HCT116 (cell line): ENCODE results near the gene ZDHHC18. TPM values are rescaled to one million over a fixed set of nuclear protein-coding genes. Genes with fewer than 3 reads are reported as not detected.

Experiments used
- ATAC-seq: fragments of 200-7000 bp; cut with Tn5 transposase; 2 replicates; pipeline ENCODE4 v1.9.1; 2020; ENCODE audit warnings: mild to moderate bottlenecking, moderate library complexity
- BruUV-seq: library from RNA; stranded (reverse); fragments of 400-500 nt; replicated peaks from 2 replicates; lab custom pipeline; 2021; lab: Mats Ljungman, UMichigan
- CTCF ChIA-PET: fragments of 300-600 bp; sonication (Branson Sonifier 250); formaldehyde crosslinking; loops from one replicate; lab custom pipeline; 2021; ENCODE audit warnings: antibody characterized with exemption; lab: Charles Lee
- POLR2A ChIA-PET: fragments of 300-600, 350-600 bp; sonication (Branson Sonifier 250); formaldehyde crosslinking; loops from one replicate; lab custom pipeline; 2021; ENCODE audit warnings: antibody characterized with exemption; lab: Charles Lee
- RAD21 ChIA-PET, 2 experiments: fragments of 300-600 bp; sonication (Branson Sonifier 250); formaldehyde crosslinking; loops; one replicate each; lab custom pipeline; 2023; ENCODE audit warnings: low total read pairs in 2 of 2; ENCODE audit not compliant: uncharacterized antibody in 2 of 2, unreplicated experiment in 2 of 2, low non-redundant PET in 1 of 2; lab: Charles Lee
- DNase-seq: peaks from one replicate; pipeline ENCODE4 v3.0.0-alpha.2; 2010; ENCODE audit warnings: low read depth, low spot score
- H2AFZ ChIP-seq: fragments of 200-600 bp; shearing (Covaris generic), sonication (generic); 2 replicates; pipeline ENCODE4 v1.6.1; 2017; ENCODE audit warnings: low read depth, mixed run types, mixed read lengths, antibody characterized with exemption, low read length; ENCODE audit not compliant: poor library complexity, severe bottlenecking
- H3K27ac ChIP-seq: 2 replicates; pipeline ENCODE4 v1.5.1; 2012; ENCODE audit warnings: low read depth, low read length
- H3K27me3 ChIP-seq: fragments of 200-600 bp; sonication (generic); 2 replicates; pipeline ENCODE4 v1.6.1; 2016; ENCODE audit warnings: mixed run types, low read length, mixed read lengths; ENCODE audit not compliant: insufficient read depth
- H3K36me3 ChIP-seq, 2 experiments: fragments of 200-500 bp in 1 of 2; fragments of 200-600 bp in 1 of 2; sonication (Bioruptor generic) in 1 of 2; sonication (generic) in 1 of 2; 2 replicates each; pipeline versions ENCODE4 v1.5.1 to v1.6.1; 2014 to 2016; ENCODE audit warnings: low read length in 2 of 2, inconsistent platforms in 1 of 2, mixed read lengths in 1 of 2, mixed run types in 1 of 2; ENCODE audit not compliant: insufficient read depth in 2 of 2, control insufficient read depth in 1 of 2
- H3K4me1 ChIP-seq, 2 experiments: fragments of 200-600 bp in 1 of 2; sonication (generic) in 1 of 2; 2 replicates each; pipeline versions ENCODE4 v1.5.1 to v1.6.1; 2012 to 2017; ENCODE audit warnings: low read length in 2 of 2, inconsistent platforms in 1 of 2, mild to moderate bottlenecking in 1 of 2, mixed read lengths in 1 of 2, mixed run types in 1 of 2, moderate library complexity in 1 of 2; ENCODE audit not compliant: insufficient read depth in 2 of 2, control insufficient read depth in 1 of 2
- H3K4me2 ChIP-seq: fragments of 200-600 bp; sonication (generic); 2 replicates; pipeline ENCODE4 v1.6.1; 2017; ENCODE audit warnings: mixed run types, low read length, mixed read lengths
- H3K4me3 ChIP-seq, 2 experiments: fragments of 200-600 bp in 1 of 2; sonication (generic) in 1 of 2; replicated peaks in 1 of 2; 2 replicates each; pipeline ENCODE4 v1.5.1; 2011 to 2016; ENCODE audit warnings: low read length in 2 of 2, control low read depth in 1 of 2, low read depth in 1 of 2, mild to moderate bottlenecking in 1 of 2, mixed read lengths in 1 of 2, mixed run types in 1 of 2
- H3K79me2 ChIP-seq: fragments of 200-600 bp; sonication (generic); 2 replicates; pipeline ENCODE4 v1.6.1; 2017; ENCODE audit warnings: mild to moderate bottlenecking, mixed run types, low read length, moderate library complexity, mixed read lengths; ENCODE audit not compliant: insufficient read depth
- H3K9ac ChIP-seq: fragments of 200-600 bp; sonication (generic); 2 replicates; pipeline ENCODE4 v1.6.1; 2016; ENCODE audit warnings: low read length, mixed read lengths
- H3K9me2 ChIP-seq: fragments of 200-600 bp; sonication (generic), shearing (Covaris generic); 2 replicates; pipeline ENCODE4 v1.6.1; 2017; ENCODE audit warnings: mixed run types, mild to moderate bottlenecking, moderate library complexity; ENCODE audit not compliant: insufficient read depth
- H3K9me3 ChIP-seq, 2 experiments: fragments of 200-500 bp in 1 of 2; fragments of 200-600 bp in 1 of 2; sonication (Bioruptor generic) in 1 of 2; sonication (generic) in 1 of 2; 2 replicates each; pipeline ENCODE4 v1.6.1; 2014 to 2017; ENCODE audit warnings: low read length in 2 of 2, mixed read lengths in 2 of 2, inconsistent platforms in 1 of 2, low read depth in 1 of 2, mild to moderate bottlenecking in 1 of 2, mixed run types in 1 of 2, moderate library complexity in 1 of 2; ENCODE audit not compliant: control insufficient read depth in 1 of 2, insufficient read depth in 1 of 2
- H4K20me1 ChIP-seq: fragments of 200-600 bp; sonication (generic), shearing (Covaris generic); 2 replicates; pipeline ENCODE4 v1.6.1; 2017; ENCODE audit warnings: mixed run types, mild to moderate bottlenecking, moderate library complexity; ENCODE audit not compliant: insufficient read depth
- CBX3 ChIP-seq: IDR thresholded peaks from 2 replicates; pipeline ENCODE4 v1.6.1; 2012; ENCODE audit warnings: low read depth
- CTCF ChIP-seq, 3 experiments: fragments of 200-600 bp in 1 of 3; sonication (generic) in 1 of 3; IDR thresholded peaks in 2 of 3; conservative IDR thresholded peaks in 1 of 3; 2 replicates each; pipeline ENCODE4 v1.5.1; 2012 to 2017; ENCODE audit warnings: low read depth in 2 of 3, low read length in 2 of 3, antibody characterized with exemption in 1 of 3, borderline replicate concordance in 1 of 3, control low read depth in 1 of 3, mild to moderate bottlenecking in 1 of 3, mixed read lengths in 1 of 3, mixed run types in 1 of 3, moderate library complexity in 1 of 3; ENCODE audit not compliant: insufficient read depth in 1 of 3
- EGR1 ChIP-seq: IDR thresholded peaks from 2 replicates; pipeline ENCODE4 v1.6.1; 2012; ENCODE audit warnings: low read depth
- POLR2A ChIP-seq: IDR thresholded peaks from 2 replicates; pipeline ENCODE4 v1.7.0; 2011; ENCODE audit warnings: borderline replicate concordance; ENCODE audit not compliant: insufficient read depth, insufficient read length; ENCODE audit errors: extremely low read depth
- REST ChIP-seq: IDR thresholded peaks from 2 replicates; pipeline ENCODE4 v1.6.1; 2012; ENCODE audit warnings: low read depth
- SIN3A ChIP-seq: IDR thresholded peaks from 2 replicates; pipeline ENCODE4 v1.6.1; 2012; ENCODE audit warnings: low read depth
- ZFX ChIP-seq: fragments of 450-650 bp; IDR thresholded peaks from 2 replicates; pipeline ENCODE4 v1.6.1; 2017
- ZNF274 ChIP-seq: fragments of 200-500 bp; sonication (Bioruptor generic); IDR thresholded peaks from 2 replicates; pipeline ENCODE4 v1.6.1; 2014; ENCODE audit warnings: mild to moderate bottlenecking, low read depth, low read length, inconsistent platforms
- intact Hi-C: fragments of 100-400 bp; cut with micrococcal nuclease; formaldehyde crosslinking; loops from 2 replicates; pipeline ENCODE4 v1.10.0; 2022
- total RNA-seq: library from RNA; stranded (reverse); gene quantifications from one replicate; pipeline ENCODE4 v1.2.1, GENCODE V29; 2021; ENCODE audit not compliant: unreplicated experiment

ZDHHC18 gene
- total RNA-seq, 1 experiment from 2014 or later = 24.4 TPM

DNA sequence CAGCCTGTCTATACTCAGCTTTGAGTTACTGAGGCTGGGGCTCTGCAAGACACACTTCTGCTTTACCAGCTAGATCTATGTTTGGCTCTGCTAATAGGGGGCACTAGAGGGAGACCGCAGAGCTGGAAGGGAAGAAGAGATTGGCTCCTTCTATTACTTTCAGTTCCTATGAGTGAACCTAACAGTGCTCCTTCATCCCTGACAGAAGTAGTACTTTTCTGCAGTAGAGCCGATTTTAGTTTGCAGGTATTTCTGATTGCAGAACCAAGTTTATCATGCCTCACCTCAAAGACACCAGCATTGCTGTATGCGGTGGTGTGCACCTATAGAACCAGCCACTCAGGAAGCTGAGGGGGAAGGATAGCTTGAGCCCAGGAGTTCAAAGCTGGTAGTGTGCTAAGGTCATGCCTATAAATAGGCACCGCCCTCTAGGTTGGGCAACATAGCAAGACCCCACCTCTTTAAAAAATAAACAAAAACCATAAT, 5.7 kb upstream of the ZDHHC18 start:
- no TSS peak for BruUV-seq
- TF ChIP-seq CBX3 = no peak
- no peak for TF ChIP-seq ZNF274
- no peak for TF ChIP-seq SIN3A
- TF ChIP-seq EGR1 = no peak
- peak; percentile 3 to 23 (median 14); a peak in 1 of 6 replicates for TF ChIP-seq CTCF (IDR thresholded peaks at IDR 0.05 in 2 of 3, conservative IDR thresholded peaks at IDR 0.05 in 1 of 3; ENCODE audit: borderline replicate concordance in 1 of 3, insufficient read depth in 1 of 3, low read depth in 2 of 3, low read length in 2 of 3)
- no peak for TF ChIP-seq ZFX
- no peak for TF ChIP-seq REST
- TF ChIP-seq POLR2A = no peak
- H3K4me2 ChIP-seq = no peak overlapping the region
- H3K9me3 ChIP-seq = no peaks in the 10 kb centered on the region
- no peaks in the 10 kb centered on the region for H4K20me1 ChIP-seq
- ChIA-PET CTCF (interaction anchor here (0.7 to 2.4 kb wide), 2 partner anchors 10 to 143 kb away, joined by 3 to 10 read pairs; no protein-coding TSS in a partner anchor), POLR2A (no interaction called here), RAD21 (interaction anchor here in 1 of 2 experiments (0.5 kb wide), 1 partner anchor 25 kb away, joined by 3 read pairs; no protein-coding TSS in a partner anchor)
- no peak overlapping the region for H3K4me3 ChIP-seq
- H3K4me1 ChIP-seq = peaks cover 12 to 23% of the 10 kb centered on the region in 2 experiments
- no peaks in the 10 kb centered on the region for H3K79me2 ChIP-seq
- no peaks in the 10 kb centered on the region for H3K36me3 ChIP-seq
- H2AFZ ChIP-seq = no peak overlapping the region
- no peak for DNase-seq
- no peak overlapping the region for H3K9ac ChIP-seq
- no peak overlapping the region for H3K27ac ChIP-seq
- H3K9me2 ChIP-seq = no peaks in the 10 kb centered on the region
- peak; percentile 62 for ATAC-seq
- intact Hi-C loops = no loop called here
- H3K27me3 ChIP-seq = no peaks in the 10 kb centered on the region
